ENCODE results near the gene LMX1B.
"Not testable (repeated sequence)": the region's sequence is repeated elsewhere in the genome, so short reads cannot be mapped to it uniquely, and the experiment has no call there.

The LMX1B gene

GRCh38 chr9:126722252-126722921, 108.7 kb downstream of the LMX1B start:
- DNase-seq, result no peak

GRCh38 chr9:126722922-126723806, 109.4 kb downstream of the LMX1B start:
- DNase-seq, result no peak

GRCh38 chr9:126723807-126724172, 110.1 kb downstream of the LMX1B start:
- DNase-seq, result no peak

- no peak for DNase-seq
Measured at GRCh38 chr9:126724226-126724625, 110.5 kb downstream of the LMX1B start.

GRCh38 chr9:126725485-126725884, 111.8 kb downstream of the LMX1B start:
- not testable (repeated sequence) for DNase-seq

GRCh38 chr9:126728210-126728609, 114.5 kb downstream of the LMX1B start:
- DNase-seq, result not testable (repeated sequence)

- DNase-seq, result not testable (repeated sequence)
Measured at GRCh38 chr9:126730592-126730991, 116.9 kb downstream of the LMX1B start.

GRCh38 chr9:126733005-126733404, 119.3 kb downstream of the LMX1B start:
- DNase-seq, result no peak

- DNase-seq, result no peak
Measured at GRCh38 chr9:126734877-126735276, 121.1 kb downstream of the LMX1B start.

- DNase-seq, result no peak
Measured at GRCh38 chr9:126735482-126735881, 121.8 kb downstream of the LMX1B start.

GRCh38 chr9:126738553-126738952, 124.8 kb downstream of the LMX1B start:
- no peak for DNase-seq

GRCh38 chr9:126743041-126743440, 129.3 kb downstream of the LMX1B start:
- no peak for DNase-seq

GRCh38 chr9:126745574-126746411, 132.1 kb downstream of the LMX1B start:
- no peak for DNase-seq
